Uterus (tissue), 4 donors: Measurements from ENCODE around the gene EXTL1. TPM values are rescaled to one million over a fixed set of nuclear protein-coding genes. Genes with fewer than 3 reads are reported as not detected.

Source experiments
- DNase-seq, 2 donors: peaks; one replicate each; pipeline ENCODE4 v3.0.0-alpha.2; 2019 to 2020
- H3K27ac ChIP-seq, 2 donors: fragments of 200-600 bp; sonication (generic); 1 replicate in 1 of 2; 2 replicates in 1 of 2; pipeline ENCODE4 v1.5.1; 2016 to 2018
- H3K27me3 ChIP-seq, 2 donors: fragments of 200-600 bp; sonication (generic); one replicate each; pipeline ENCODE4 v1.5.1; 2018 to 2019; ENCODE audit warnings: control low read depth in 1 of 2
- H3K36me3 ChIP-seq, 2 donors: fragments of 200-600 bp; sonication (generic); one replicate each; pipeline ENCODE4 v1.5.1; 2019; ENCODE audit warnings: control low read depth in 1 of 2
- H3K4me1 ChIP-seq, 2 donors: fragments of 200-600 bp; sonication (generic); one replicate each; pipeline ENCODE4 v1.5.1; 2018 to 2019; ENCODE audit warnings: control low read depth in 1 of 2
- H3K4me3 ChIP-seq, 2 donors: fragments of 200-600 bp; sonication (generic); 1 replicate in 1 of 2; 2 replicates in 1 of 2; pipeline ENCODE4 v1.5.1; 2018 to 2019; ENCODE audit warnings: mild to moderate bottlenecking in 1 of 2
- H3K9me3 ChIP-seq, 2 donors: fragments of 200-600 bp; sonication (generic); one replicate each; pipeline ENCODE4 v1.5.1; 2019; ENCODE audit warnings: control low read depth in 1 of 2
- POLR2A ChIP-seq, 2 donors: fragments of 450-650 bp; IDR thresholded peaks; one replicate each; pipeline ENCODE4 v1.6.1; 2016; ENCODE audit warnings: antibody characterized with exemption in 2 of 2, mild to moderate bottlenecking in 1 of 2, moderate library complexity in 1 of 2
- intact Hi-C: fragments of 100-400 bp; cut with DNase I; formaldehyde crosslinking; loops from one replicate; pipeline ENCODE4 v1.15.1; 2023; ENCODE audit warnings: low total_unique reads
- total RNA-seq, 4 donors: library from RNA; depleted of rRNA in 3 of 4; stranded (reverse); fragments of >200 nt in 3 of 4; gene quantifications; one replicate each; pipeline versions ENCODE4 v1.1.0 to v1.2.4, GENCODE V29; 2014 to 2023
- TF ChIP-seq, protein P1 (sequence below), 4 experiments: fragments of 200-600 bp in 2 of 4; fragments of 450-650 bp in 2 of 4; sonication (generic) in 2 of 4; IDR thresholded peaks; one replicate each; pipeline ENCODE4 v1.5.1; 2016 to 2019; ENCODE audit warnings: antibody characterized with exemption in 4 of 4, mild to moderate bottlenecking in 2 of 4, moderate library complexity in 1 of 4
- donor health status: DM: yes; HTN: yes; CAD: no.

EXTL1 gene
- total RNA-seq, 4 donors from 2014 or later, result 0.26 to 2.7 (median 1.7) TPM; not detected in 1

GRCh38 chr1:26069941-26070295 lies 48.3 kb downstream of the EXTL1 start:
- no peaks in the 10 kb centered on the region for H3K4me1 ChIP-seq
- H3K27me3 ChIP-seq, result no peaks in the 10 kb centered on the region
- H3K4me3 ChIP-seq, result no peak overlapping the region
- intact Hi-C loops, result no loop called here
- no peaks in the 10 kb centered on the region for H3K9me3 ChIP-seq
- H3K27ac ChIP-seq, result no peak overlapping the region
- TF ChIP-seq POLR2A (IDR thresholded peaks at IDR 0.05), result no peak
- TF ChIP-seq, protein P1, sequence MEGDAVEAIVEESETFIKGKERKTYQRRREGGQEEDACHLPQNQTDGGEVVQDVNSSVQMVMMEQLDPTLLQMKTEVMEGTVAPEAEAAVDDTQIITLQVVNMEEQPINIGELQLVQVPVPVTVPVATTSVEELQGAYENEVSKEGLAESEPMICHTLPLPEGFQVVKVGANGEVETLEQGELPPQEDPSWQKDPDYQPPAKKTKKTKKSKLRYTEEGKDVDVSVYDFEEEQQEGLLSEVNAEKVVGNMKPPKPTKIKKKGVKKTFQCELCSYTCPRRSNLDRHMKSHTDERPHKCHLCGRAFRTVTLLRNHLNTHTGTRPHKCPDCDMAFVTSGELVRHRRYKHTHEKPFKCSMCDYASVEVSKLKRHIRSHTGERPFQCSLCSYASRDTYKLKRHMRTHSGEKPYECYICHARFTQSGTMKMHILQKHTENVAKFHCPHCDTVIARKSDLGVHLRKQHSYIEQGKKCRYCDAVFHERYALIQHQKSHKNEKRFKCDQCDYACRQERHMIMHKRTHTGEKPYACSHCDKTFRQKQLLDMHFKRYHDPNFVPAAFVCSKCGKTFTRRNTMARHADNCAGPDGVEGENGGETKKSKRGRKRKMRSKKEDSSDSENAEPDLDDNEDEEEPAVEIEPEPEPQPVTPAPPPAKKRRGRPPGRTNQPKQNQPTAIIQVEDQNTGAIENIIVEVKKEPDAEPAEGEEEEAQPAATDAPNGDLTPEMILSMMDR (IDR thresholded peaks at IDR 0.05), result no peak
- H3K36me3 ChIP-seq, result no peaks in the 10 kb centered on the region
- DNase-seq, result no peak

DNA sequence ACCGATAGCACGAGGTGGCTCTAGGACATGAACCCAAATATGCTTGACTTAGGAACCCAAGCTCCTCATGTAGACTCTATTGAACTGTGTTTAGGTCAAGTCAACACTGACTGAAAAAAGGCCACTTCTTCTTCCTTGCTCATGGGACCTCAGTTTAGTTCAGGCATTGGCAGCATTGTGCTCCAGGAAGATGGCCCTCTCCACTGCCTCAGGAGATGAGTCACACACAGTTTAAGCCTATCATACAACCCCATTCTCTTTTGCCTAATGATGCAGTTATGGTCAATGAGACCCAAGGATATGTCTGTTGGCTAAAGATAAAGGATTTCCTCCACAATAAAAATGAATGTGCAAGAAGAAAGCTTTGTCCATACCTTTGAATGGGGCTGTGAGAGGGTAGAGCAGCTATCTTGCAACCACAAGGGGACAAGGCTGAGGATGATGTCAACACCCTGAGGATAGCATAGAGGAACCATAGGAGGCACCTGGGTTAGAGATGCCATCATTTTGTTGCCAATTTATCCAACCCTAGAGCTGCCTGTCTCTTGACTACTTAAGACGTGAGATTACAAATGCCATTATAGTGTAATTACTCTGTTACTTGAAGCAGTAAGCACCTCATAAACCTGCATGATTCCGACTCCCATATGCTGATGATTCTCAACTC lies 48.9 kb downstream of the EXTL1 start:
- DNase-seq, result no peak
- intact Hi-C loops, result no loop called here
- H3K36me3 ChIP-seq, result no peaks in the 10 kb centered on the region
- no peaks in the 10 kb centered on the region for H3K27me3 ChIP-seq
- TF ChIP-seq POLR2A (IDR thresholded peaks at IDR 0.05), result no peak
- TF ChIP-seq, protein P1 (IDR thresholded peaks at IDR 0.05), result no peak
- H3K9me3 ChIP-seq, result no peaks in the 10 kb centered on the region
- H3K4me3 ChIP-seq, result no peak overlapping the region
- no peak overlapping the region for H3K27ac ChIP-seq
- no peaks in the 10 kb centered on the region for H3K4me1 ChIP-seq

DNA sequence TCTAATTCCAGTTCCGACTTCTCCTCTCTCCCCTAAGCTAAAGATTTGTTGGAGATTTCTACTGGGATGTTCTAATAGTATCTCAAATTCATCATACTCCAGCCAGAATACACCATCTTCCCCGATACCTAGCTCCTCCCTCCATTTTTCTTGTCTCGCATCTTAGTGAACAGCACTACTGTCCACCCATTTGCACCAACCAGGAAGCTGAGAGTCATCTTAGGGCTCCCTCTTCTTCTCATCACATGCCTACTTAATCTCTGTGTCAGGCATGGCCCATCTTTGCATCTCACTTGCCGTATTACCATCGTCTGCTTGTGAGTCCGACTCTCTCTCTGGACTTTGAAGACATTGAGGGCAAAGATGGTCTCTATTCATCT lies 49.4 kb downstream of the EXTL1 start:
- Histone ChIP-seq H3K4me1 (no peaks in the 10 kb centered on the region), H3K9me3 (no peaks in the 10 kb centered on the region), H3K36me3 (no peaks in the 10 kb centered on the region), H3K27me3 (no peaks in the 10 kb centered on the region), H3K27ac (no peak overlapping the region), H3K4me3 (no peak overlapping the region)
- DNase-seq, result no peak
- TF ChIP-seq POLR2A (IDR thresholded peaks at IDR 0.05), result no peak
- TF ChIP-seq, protein P1 (IDR thresholded peaks at IDR 0.05), result no peak
- intact Hi-C loops, result no loop called here

DNA sequence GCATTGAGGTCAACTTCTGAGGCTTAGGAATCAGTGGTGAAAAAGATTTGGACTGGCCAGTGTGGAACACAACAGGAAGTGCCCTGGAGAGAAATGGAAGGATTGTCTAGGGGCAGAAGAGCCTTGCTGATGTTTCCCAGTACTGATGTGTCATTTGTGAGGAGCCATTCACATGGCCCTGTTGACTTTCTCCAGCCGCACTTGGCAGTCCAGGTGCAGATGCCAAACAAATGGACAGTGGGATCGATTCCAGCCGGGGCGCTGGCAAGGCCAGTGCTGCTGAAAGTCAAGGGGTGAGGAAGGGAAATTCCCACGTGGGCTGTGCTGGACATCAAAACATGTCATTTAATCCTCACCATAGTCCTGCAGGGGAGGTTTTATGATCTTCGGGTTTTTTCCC lies 50.7 kb downstream of the EXTL1 start:
- Histone ChIP-seq H3K36me3 (no peaks in the 10 kb centered on the region), H3K4me3 (no peak overlapping the region), H3K9me3 (no peaks in the 10 kb centered on the region), H3K27me3 (no peaks in the 10 kb centered on the region), H3K27ac (no peak overlapping the region), H3K4me1 (no peaks in the 10 kb centered on the region)
- no peak for DNase-seq
- no peak for TF ChIP-seq POLR2A (IDR thresholded peaks at IDR 0.05)
- TF ChIP-seq, protein P1 (IDR thresholded peaks at IDR 0.05), result no peak
- intact Hi-C loops, result no loop called here

- Histone ChIP-seq H3K9me3 (no peaks in the 10 kb centered on the region), H3K4me1 (no peaks in the 10 kb centered on the region), H3K27me3 (no peaks in the 10 kb centered on the region), H3K4me3 (no peak overlapping the region), H3K27ac (no peak overlapping the region), H3K36me3 (no peaks in the 10 kb centered on the region)
- intact Hi-C loops, result no loop called here
- no peak for DNase-seq
- TF ChIP-seq POLR2A (IDR thresholded peaks at IDR 0.05), result no peak
- TF ChIP-seq, protein P1 (IDR thresholded peaks at IDR 0.05), result no peak
Measured at GRCh38 chr1:26075421-26076144, 54.0 kb downstream of the EXTL1 start.
